DOHH2 (cell line): ENCODE data around the gene FAM20C.
"Not testable (repeated sequence)": the region's sequence is repeated elsewhere in the genome, so short reads cannot be mapped to it uniquely, and the experiment has no call there.

ENCODE experiments used
- CTCF ChIP-seq: fragments of 200-600 bp; sonication (generic); IDR thresholded peaks from one replicate; pipeline ENCODE4 v1.5.1; 2014; ENCODE audit warnings: antibody characterized with exemption, mild to moderate bottlenecking, low read depth, low read length; ENCODE audit not compliant: poor library complexity, severe bottlenecking
- EZH2phosphoT487 ChIP-seq: fragments of 200-600 bp; sonication (generic); IDR thresholded peaks from 2 replicates; pipeline ENCODE4 v1.6.1; 2017; ENCODE audit warnings: borderline replicate concordance, mild to moderate bottlenecking, antibody characterized with exemption, low read length, moderate library complexity, mixed read lengths

- TF ChIP-seq CTCF, EZH2phosphoT487: not testable (repeated sequence)
Observed at GRCh38 chr7:243580-243978, 51.2 kb downstream of the FAM20C start.
